RWPE2 (cell line): ENCODE results near the gene THUMPD2.
"Not testable (repeated sequence)": the region's sequence is repeated elsewhere in the genome, so short reads cannot be mapped to it uniquely, and the experiment has no call there.

Experiments
- ATAC-seq: fragments of 200-7000 bp; cut with Tn5 transposase; 3 replicates; pipeline ENCODE4 v1.9.1; 2021; ENCODE audit warnings: low read depth
- DNase-seq: peaks from one replicate; pipeline ENCODE4 v3.0.0-alpha.2; 2020; ENCODE audit warnings: low spot score
- H3K27ac ChIP-seq: fragments of 450-650 bp; 2 replicates; pipeline ENCODE4 v1.5.1; 2017; ENCODE audit warnings: mild to moderate bottlenecking; ENCODE audit not compliant: poor library complexity, severe bottlenecking
- H3K27me3 ChIP-seq: fragments of 250-450 bp; sonication (Bioruptor Pico); 2 replicates; pipeline ENCODE4 v1.5.1; 2021; ENCODE audit warnings: mild to moderate bottlenecking, moderate library complexity; ENCODE audit not compliant: insufficient read depth, poor library complexity, severe bottlenecking
- H3K36me3 ChIP-seq: fragments of 250-450 bp; sonication (Bioruptor Pico); 2 replicates; pipeline ENCODE4 v1.5.1; 2020; ENCODE audit warnings: low read depth, mild to moderate bottlenecking, moderate library complexity
- H3K4me1 ChIP-seq: fragments of 250-450 bp; sonication (Bioruptor Pico); 2 replicates; pipeline ENCODE4 v1.5.1; 2021; ENCODE audit warnings: mild to moderate bottlenecking, moderate library complexity; ENCODE audit not compliant: insufficient read depth, poor library complexity, severe bottlenecking
- H3K4me3 ChIP-seq: fragments of 250-450 bp; sonication (Bioruptor Pico); 2 replicates; pipeline ENCODE4 v1.5.1; 2021; ENCODE audit warnings: mild to moderate bottlenecking, moderate library complexity; ENCODE audit not compliant: severe bottlenecking
- H3K9me3 ChIP-seq: fragments of 250-450 bp; sonication (Bioruptor Pico); 2 replicates; pipeline ENCODE4 v1.5.1; 2021; ENCODE audit warnings: mild to moderate bottlenecking, moderate library complexity; ENCODE audit not compliant: severe bottlenecking
- CTCF ChIP-seq: fragments of 450-650 bp; IDR thresholded peaks from one replicate; pipeline ENCODE4 v1.5.1; 2017; ENCODE audit warnings: mild to moderate bottlenecking, moderate library complexity; ENCODE audit not compliant: poor library complexity, severe bottlenecking

The THUMPD2 gene

GRCh38 chr2:39803839-39804238, 24.8 kb upstream of the THUMPD2 start:
- H3K4me1 ChIP-seq: no peaks in the 10 kb centered on the region
- no peak for DNase-seq
- TF ChIP-seq CTCF: no peak
- no peak overlapping the region for H3K27ac ChIP-seq
- no peaks in the 10 kb centered on the region for H3K36me3 ChIP-seq
- no peaks in the 10 kb centered on the region for H3K27me3 ChIP-seq
- no peak for ATAC-seq
- H3K4me3 ChIP-seq: no peak overlapping the region
- H3K9me3 ChIP-seq: no peaks in the 10 kb centered on the region

GRCh38 chr2:39800752-39801151, 21.7 kb upstream of the THUMPD2 start:
- H3K4me3 ChIP-seq: no peak overlapping the region
- H3K27me3 ChIP-seq: no peaks in the 10 kb centered on the region
- ATAC-seq (no peak), DNase-seq (no peak)
- H3K36me3 ChIP-seq: no peaks in the 10 kb centered on the region
- H3K27ac ChIP-seq: no peak overlapping the region
- no peaks in the 10 kb centered on the region for H3K4me1 ChIP-seq
- TF ChIP-seq CTCF: no peak
- no peaks in the 10 kb centered on the region for H3K9me3 ChIP-seq

GRCh38 chr2:39796134-39796533, 17.1 kb upstream of the THUMPD2 start:
- ATAC-seq (no peak), DNase-seq (no peak)
- no peak for TF ChIP-seq CTCF
- H3K4me1 ChIP-seq: no peaks in the 10 kb centered on the region
- H3K36me3 ChIP-seq: no peaks in the 10 kb centered on the region
- no peak overlapping the region for H3K4me3 ChIP-seq
- H3K9me3 ChIP-seq: no peaks in the 10 kb centered on the region
- no peak overlapping the region for H3K27ac ChIP-seq
- H3K27me3 ChIP-seq: no peaks in the 10 kb centered on the region

GRCh38 chr2:39790216-39790818, 11.3 kb upstream of the THUMPD2 start:
- H3K27ac ChIP-seq, H3K9me3 ChIP-seq, H3K4me1 ChIP-seq, H3K27me3 ChIP-seq, H3K36me3 ChIP-seq, DNase-seq, ATAC-seq, H3K4me3 ChIP-seq: not testable (repeated sequence)

GRCh38 chr2:39787950-39788349, 8.9 kb upstream of the THUMPD2 start:
- peaks cover 3% of the 10 kb centered on the region for H3K4me1 ChIP-seq
- H3K27me3 ChIP-seq: no peaks in the 10 kb centered on the region
- no peaks in the 10 kb centered on the region for H3K9me3 ChIP-seq
- H3K36me3 ChIP-seq: no peaks in the 10 kb centered on the region
- H3K4me3 ChIP-seq: no peak overlapping the region
- TF ChIP-seq CTCF: no peak
- ATAC-seq (peak; percentile 66; the same call in 2 of the 3 replicates), DNase-seq (no peak)
- no peak overlapping the region for H3K27ac ChIP-seq
